Kidney (tissue), 14 donors: ENCODE data around the gene ACAP3. TPM values are rescaled to one million over a fixed set of nuclear protein-coding genes. Genes with fewer than 3 reads are reported as not detected.
A peak's percentile ranks its signal among the peaks of the same experiment; 100 is the strongest.

Experiments
- DNase-seq, 5 donors: peaks; one replicate each; pipeline ENCODE4 v3.0.0-alpha.2; 2013 to 2020
- FAIRE-seq: peaks from 2 replicates; lab custom pipeline; 2012; peaks lifted over from hg19 to GRCh38; lab: Jason Lieb, UNC
- H3K27ac ChIP-seq, 2 donors: one replicate each; pipeline ENCODE4 v1.7.0; 2013; ENCODE audit warnings: low read depth in 2 of 2, low read length in 2 of 2, inconsistent platforms in 1 of 2
- H3K27me3 ChIP-seq: one replicate; pipeline ENCODE4 v1.7.1; 2013; ENCODE audit warnings: low read length, inconsistent platforms; ENCODE audit not compliant: control insufficient read depth, insufficient read depth
- H3K36me3 ChIP-seq, 3 donors: one replicate each; pipeline versions ENCODE4 v1.7.0 to v1.7.1; 2013; ENCODE audit warnings: low read length in 3 of 3, control low read depth in 1 of 3, inconsistent platforms in 1 of 3; ENCODE audit not compliant: insufficient read depth in 3 of 3, control insufficient read depth in 2 of 3
- H3K4me1 ChIP-seq, 3 donors: one replicate each; pipeline versions ENCODE4 v1.7.0 to v1.7.1; 2013; ENCODE audit warnings: low read length in 3 of 3, inconsistent platforms in 1 of 3, low read depth in 1 of 3; ENCODE audit not compliant: control insufficient read depth in 2 of 3, insufficient read depth in 2 of 3
- H3K4me3 ChIP-seq, 3 donors: one replicate each; pipeline versions ENCODE4 v1.7.0 to v1.8.1; 2013; ENCODE audit warnings: low read length in 3 of 3, control low read depth in 1 of 3, inconsistent platforms in 1 of 3
- H3K9ac ChIP-seq, 3 donors: one replicate each; pipeline versions ENCODE4 v1.7.0 to v1.7.1; 2013; ENCODE audit warnings: low read length in 3 of 3, control low read depth in 1 of 3, inconsistent platforms in 1 of 3
- H3K9me3 ChIP-seq, 3 donors: one replicate each; pipeline versions ENCODE4 v1.7.0 to v1.7.1; 2013; ENCODE audit warnings: low read length in 3 of 3, control low read depth in 1 of 3, inconsistent platforms in 1 of 3; ENCODE audit not compliant: control insufficient read depth in 2 of 3, insufficient read depth in 1 of 3
- CTCF ChIP-seq: IDR thresholded peaks from 3 replicates; pipeline ENCODE4 v1.5.1; 2012; ENCODE audit warnings: mild to moderate bottlenecking, moderate library complexity, borderline replicate concordance; ENCODE audit not compliant: insufficient read depth; ENCODE audit errors: extremely low read depth
- intact Hi-C: fragments of 100-400 bp; cut with DNase I; formaldehyde crosslinking; loops from one replicate; pipeline ENCODE4 v1.11.1; 2022
- polyA plus RNA-seq: library from polyadenylated mRNA; stranded (reverse); fragments of 350-450 nt; fragmentation: Illumina TruSeq; extraction: RNeasy Lipid Tissue Mini Kit (QIAGEN cat#74804); gene quantifications from one replicate; pipeline ENCODE4 v1.2.3, GENCODE V29; 2014; ENCODE audit warnings: low read depth, low replicate concordance; ENCODE audit not compliant: insufficient read depth
- total RNA-seq: library from RNA; stranded (reverse); fragmentation: NEBNext Ultra II Directional; extraction: Animal tissue kit (Norgen Biotek cat#: 25700); gene quantifications from one replicate; pipeline ENCODE4 v1.2.1, GENCODE V29; 2021
- donor health status: control.
- donor health status: control.
- donor health status: control.
- donor health status: control.
- donor health status: control.
- donor health status: DM: yes; HTN: yes; CAD: no.
- donor health status: Normal renal cell carcinoma (clear cell type).

ACAP3 gene
- total and polyA plus RNA-seq, 2 donors from 2014 or later = 15.9 to 39.5 TPM

- H3K9me3 ChIP-seq = no peaks in the 10 kb centered on the region
- no peak overlapping the region for H3K9ac ChIP-seq
- no peak overlapping the region for H3K27ac ChIP-seq
- H3K27me3 ChIP-seq = no peaks in the 10 kb centered on the region
- H3K4me3 ChIP-seq = no peak overlapping the region
- no peak for TF ChIP-seq CTCF
- FAIRE-seq = no peak
- intact Hi-C loops = no loop called here
- peak in 1 of 5 donors; percentile 53 for DNase-seq
- peaks cover 5 to 24% (median 18%) of the 10 kb centered on the region in 3 donors for H3K36me3 ChIP-seq
- peaks cover 0 to 7% (median 3%) of the 10 kb centered on the region in 3 donors for H3K4me1 ChIP-seq
Observed at GRCh38 chr1:1259951-1260600, 47.7 kb downstream of the ACAP3 start.

DNA sequence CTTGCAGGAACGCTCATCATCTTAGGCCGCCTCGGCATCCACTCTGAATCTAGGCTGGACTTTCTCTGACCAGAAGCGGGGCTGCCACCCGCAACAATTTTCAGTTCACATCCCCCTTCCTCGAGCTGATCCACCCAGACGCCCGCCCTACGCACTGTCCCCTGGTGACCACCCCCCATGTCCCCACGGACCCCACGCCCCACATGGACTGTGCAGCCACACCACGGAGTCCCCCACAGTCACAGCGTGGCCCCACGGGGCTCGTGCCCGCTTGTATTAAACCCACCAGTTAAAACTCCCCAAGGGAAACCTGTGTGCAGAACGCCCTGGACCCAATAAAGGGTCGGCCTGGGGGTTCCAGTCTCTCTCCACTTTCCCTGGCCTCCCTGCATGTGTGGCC is 48.2 kb downstream of the ACAP3 start:
- DNase-seq = peak in 1 of 5 donors; percentile 49
- no peak for TF ChIP-seq CTCF
- H3K4me3 ChIP-seq = no peak overlapping the region
- H3K36me3 ChIP-seq = peaks cover 3 to 24% (median 22%) of the 10 kb centered on the region in 3 donors
- intact Hi-C loops = no loop called here
- FAIRE-seq = no peak
- H3K9me3 ChIP-seq = no peaks in the 10 kb centered on the region
- peaks cover 0 to 4% (median 0%) of the 10 kb centered on the region in 3 donors for H3K4me1 ChIP-seq
- no peak overlapping the region for H3K27ac ChIP-seq
- no peak overlapping the region for H3K9ac ChIP-seq
- no peaks in the 10 kb centered on the region for H3K27me3 ChIP-seq

GRCh38 chr1:1259119-1259488 is 48.6 kb downstream of the ACAP3 start:
- no peak for TF ChIP-seq CTCF
- intact Hi-C loops = no loop called here
- Histone ChIP-seq H3K9ac (no peak overlapping the region), H3K27ac (no peak overlapping the region), H3K4me1 (peaks cover 0 to 4% (median 0%) of the 10 kb centered on the region in 3 donors), H3K4me3 (no peak overlapping the region), H3K9me3 (no peaks in the 10 kb centered on the region), H3K36me3 (peaks cover 3 to 24% (median 24%) of the 10 kb centered on the region in 3 donors), H3K27me3 (no peaks in the 10 kb centered on the region)
- DNase-seq = no peak
- no peak for FAIRE-seq
